ENCODE data around the gene BNIP5.

GRCh38 chr6:36345681-36346466 is 9.2 kb upstream of the BNIP5 start:
- TF ChIP-seq HNRNPK (IDR thresholded peaks at IDR 0.05; ENCODE audit: low read depth, low read length, poor library complexity, severe bottlenecking) (no peak), ZNF329 (CRISPR knock-in tag; IDR thresholded peaks at IDR 0.05; ENCODE audit: low read depth) (no peak), ZMYM2 (CRISPR knock-in tag; IDR thresholded peaks at IDR 0.05) (no peak), ZNF549 (CRISPR knock-in tag; IDR thresholded peaks at IDR 0.05) (no peak), CTCF (CRISPR knock-in tag; IDR thresholded peaks at IDR 0.05) (no peak), TAF1 (CRISPR knock-in tag; IDR thresholded peaks at IDR 0.05) (no peak)

Measured in HepG2 (cell line).